Adrenal gland (tissue), 5 donors: Measurements from ENCODE around the gene MFAP2.

Experiments
- CTCF ChIP-seq, 6 experiments: fragments of 450-650 bp in 4 of 6; fragments of 200-600 bp in 2 of 6; sonication (generic) in 1 of 6; IDR thresholded peaks; 1 replicate in 5 of 6; 2 replicates in 1 of 6; pipeline versions ENCODE4 v1.5.1 to v1.8.0; 2016 to 2021; ENCODE audit warnings: antibody characterized with exemption in 6 of 6, mild to moderate bottlenecking in 2 of 6, moderate library complexity in 1 of 6
- POLR2A ChIP-seq, 2 donors: fragments of 450-650 bp; IDR thresholded peaks; one replicate each; pipeline ENCODE4 v1.6.1; 2017; ENCODE audit warnings: antibody characterized with exemption in 2 of 2, mild to moderate bottlenecking in 2 of 2, moderate library complexity in 1 of 2
- donor health status: DM: no; HTN: no; CAD: no.

GRCh38 chr1:16938351-16939321 lies 41.8 kb downstream of the MFAP2 start:
- TF ChIP-seq POLR2A (IDR thresholded peaks at IDR 0.05) = no peak
- no peak for TF ChIP-seq CTCF (IDR thresholded peaks at IDR 0.05)
